Ectodermal cell (in vitro differentiated cells): ENCODE data around the gene RPAP2.

Source experiments
- H3K27ac ChIP-seq: 2 replicates; pipeline ENCODE4 v1.7.0; 2013; ENCODE audit warnings: mild to moderate bottlenecking, low read depth, low read length; ENCODE audit not compliant: insufficient read depth, poor library complexity, severe bottlenecking
- H3K27me3 ChIP-seq: 2 replicates; pipeline ENCODE4 v1.7.0; 2013; ENCODE audit warnings: mild to moderate bottlenecking, low read length; ENCODE audit not compliant: insufficient read depth, control insufficient read depth, poor library complexity, severe bottlenecking
- H3K36me3 ChIP-seq: one replicate; pipeline ENCODE4 v1.7.0; 2013; ENCODE audit warnings: low read length; ENCODE audit not compliant: control insufficient read depth, insufficient read depth
- H3K4me1 ChIP-seq: one replicate; pipeline ENCODE4 v1.7.0; 2013; ENCODE audit warnings: low read length; ENCODE audit not compliant: control insufficient read depth, insufficient read depth
- H3K4me3 ChIP-seq: 2 replicates; pipeline ENCODE4 v1.7.0; 2013; ENCODE audit warnings: low read depth, low read length, control low read depth; ENCODE audit not compliant: insufficient read depth
- H3K9me3 ChIP-seq: 2 replicates; pipeline ENCODE4 v1.7.0; 2013; ENCODE audit warnings: mild to moderate bottlenecking, low read length, moderate library complexity; ENCODE audit not compliant: control insufficient read depth
- WGBS, 2 experiments: methylation state at CpG; one replicate each; pipeline ENCODE4 v1.1.7; 2013; ENCODE audit warnings: missing lambda C conversion rate in 2 of 2; 5-methylcytosine and 5-hydroxymethylcytosine counted together

The RPAP2 gene

DNA sequence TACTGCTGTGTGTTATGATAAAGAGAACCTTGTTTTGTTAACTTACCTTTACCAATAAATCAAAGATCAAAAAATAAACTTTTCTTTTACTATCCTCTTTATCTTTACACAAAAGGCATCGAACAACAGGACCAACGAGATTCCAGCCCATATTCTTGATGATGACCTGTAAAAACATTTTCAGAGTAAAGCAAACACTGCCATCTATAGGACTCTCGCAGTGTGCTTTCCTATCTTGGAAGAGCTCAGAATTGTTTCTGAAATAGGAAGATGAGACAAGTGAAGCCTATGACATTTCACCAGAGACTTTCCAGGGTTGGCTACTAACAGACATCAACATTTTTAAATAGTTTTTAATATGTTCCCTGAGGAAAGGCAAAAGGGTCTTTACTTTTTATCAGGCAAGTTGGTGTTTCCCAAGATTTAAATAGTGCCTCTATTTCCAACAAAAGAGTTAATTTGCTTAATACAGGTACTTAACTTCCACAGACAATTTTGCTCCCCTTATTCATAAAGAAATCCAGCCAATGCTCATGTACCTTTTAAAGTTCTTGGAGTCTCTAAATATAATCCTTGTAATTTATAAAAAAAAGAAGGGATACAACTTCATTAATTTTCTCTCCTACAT is 7.4 kb upstream of the RPAP2 start:
- 82 to 92% methylated on average over 3 of the region's 3 CpGs for WGBS, 2 experiments
- Histone ChIP-seq H3K4me3 (no peak overlapping the region), H3K36me3 (peaks cover 19% of the 10 kb centered on the region), H3K4me1 (no peaks in the 10 kb centered on the region), H3K9me3 (no peaks in the 10 kb centered on the region), H3K27me3 (no peaks in the 10 kb centered on the region), H3K27ac (no peak overlapping the region)

DNA sequence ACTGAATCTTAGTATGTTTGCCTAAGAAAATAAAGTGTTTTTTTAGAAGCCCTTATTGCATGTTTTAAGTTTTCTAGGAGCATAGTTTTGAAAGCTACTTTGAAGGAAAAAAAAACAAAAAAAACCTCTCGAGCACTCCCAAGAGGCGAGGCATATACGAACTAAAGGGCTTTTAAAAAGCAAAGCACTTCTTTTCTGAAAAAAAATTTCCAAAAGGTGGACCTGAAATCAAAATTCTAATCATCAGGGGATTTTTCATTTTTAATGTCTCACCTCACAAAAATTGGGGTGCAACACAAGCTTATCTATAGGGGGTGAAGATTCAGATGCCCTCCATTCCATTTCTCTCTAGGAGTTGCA is 666 bp upstream of the RPAP2 start:
- WGBS, 2 experiments = 5 to 21% methylated on average over 3 of the region's 3 CpGs
- H3K9me3 ChIP-seq = no peaks in the 10 kb centered on the region
- peak overlapping the region; percentile 89 for H3K4me3 ChIP-seq
- peaks cover 12% of the 10 kb centered on the region for H3K36me3 ChIP-seq
- no peaks in the 10 kb centered on the region for H3K27me3 ChIP-seq
- H3K4me1 ChIP-seq = peaks cover 4% of the 10 kb centered on the region
- peak overlapping the region; percentile 87 for H3K27ac ChIP-seq

DNA sequence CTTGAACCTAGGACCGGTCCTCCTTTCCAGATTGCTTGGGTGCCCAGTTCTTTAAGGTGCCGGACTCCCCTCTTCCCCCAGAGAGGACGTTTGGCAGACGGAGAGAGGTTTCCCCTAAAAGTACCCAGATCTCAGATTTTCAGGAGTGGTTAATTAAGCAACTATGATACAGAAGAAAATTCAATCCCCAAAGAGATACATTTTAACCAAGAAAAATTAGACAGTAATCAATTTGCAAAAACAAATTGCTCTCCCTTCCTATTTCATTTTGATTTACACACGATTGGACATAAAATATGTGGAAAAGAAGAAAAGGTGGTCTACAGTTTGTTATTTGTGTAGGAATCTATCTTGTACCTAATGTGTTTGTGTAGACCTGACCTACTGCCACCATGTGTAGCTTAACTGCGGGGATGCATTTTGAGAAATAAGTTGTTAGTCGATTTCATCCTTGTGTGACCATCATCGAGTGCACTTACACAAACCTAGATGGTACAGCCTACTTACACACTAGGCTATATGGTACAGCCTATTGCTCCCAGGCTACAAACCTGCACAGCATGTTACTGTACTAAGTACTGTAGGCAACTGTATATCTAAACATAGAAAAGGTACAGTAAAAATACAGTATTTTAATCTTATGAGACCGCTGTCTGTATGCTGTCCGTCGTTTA is 755 bp downstream of the RPAP2 start:
- WGBS, 2 experiments = 46 to 48% methylated on average over 11 of the region's 11 CpGs
- Histone ChIP-seq H3K27me3 (no peaks in the 10 kb centered on the region), H3K36me3 (peaks cover 13% of the 10 kb centered on the region), H3K9me3 (no peaks in the 10 kb centered on the region), H3K27ac (no peak overlapping the region), H3K4me3 (peak overlapping the region; percentile 89), H3K4me1 (peaks cover 4% of the 10 kb centered on the region)

DNA sequence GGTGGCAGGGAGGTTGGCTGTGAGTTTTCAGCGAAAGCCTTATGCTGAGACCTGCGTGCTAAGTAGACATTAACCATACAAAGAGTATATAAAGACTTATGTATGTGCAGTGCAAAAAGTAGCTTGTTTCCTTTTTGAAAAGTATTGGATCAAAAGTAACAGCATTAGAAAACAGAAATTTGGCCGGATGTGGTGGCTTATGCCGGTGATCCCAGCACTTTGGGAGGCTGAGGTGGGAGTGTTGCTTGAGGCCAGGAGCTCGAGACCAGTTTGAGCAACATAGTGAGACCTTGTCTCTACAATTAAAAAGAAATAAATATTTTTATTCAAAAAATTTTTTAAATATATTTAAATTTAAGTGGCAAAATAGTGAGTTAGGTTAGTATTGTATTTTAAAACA is 2.2 kb downstream of the RPAP2 start:
- no peaks in the 10 kb centered on the region for H3K9me3 ChIP-seq
- peaks cover 15% of the 10 kb centered on the region for H3K36me3 ChIP-seq
- peaks cover 4% of the 10 kb centered on the region for H3K4me1 ChIP-seq
- no peak overlapping the region for H3K4me3 ChIP-seq
- 90 to 93% methylated on average over 4 to 5 of the region's 5 CpGs for WGBS, 2 experiments
- no peaks in the 10 kb centered on the region for H3K27me3 ChIP-seq
- H3K27ac ChIP-seq = no peak overlapping the region

DNA sequence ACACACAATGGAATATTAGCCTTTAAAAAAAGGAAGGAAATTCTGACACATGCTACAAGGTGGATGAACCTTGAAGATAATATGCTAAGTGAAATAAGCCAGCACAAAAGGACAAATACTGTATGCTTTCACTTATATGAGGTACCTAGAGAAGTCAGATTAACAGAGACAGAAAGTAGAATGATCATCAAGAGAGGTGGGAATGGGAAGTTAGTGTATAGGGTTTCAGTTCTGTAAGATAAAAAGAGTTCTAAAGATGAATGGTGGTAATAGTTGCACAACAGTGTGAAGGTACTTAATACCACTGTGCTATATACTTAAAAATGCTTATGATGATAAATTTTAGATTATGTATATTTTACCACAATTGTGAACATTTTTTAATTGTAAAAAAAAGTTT is 7.2 kb downstream of the RPAP2 start:
- Histone ChIP-seq H3K4me1 (no peaks in the 10 kb centered on the region), H3K27me3 (no peaks in the 10 kb centered on the region), H3K4me3 (no peak overlapping the region), H3K27ac (no peak overlapping the region), H3K9me3 (no peaks in the 10 kb centered on the region), H3K36me3 (peaks cover 7% of the 10 kb centered on the region)

DNA sequence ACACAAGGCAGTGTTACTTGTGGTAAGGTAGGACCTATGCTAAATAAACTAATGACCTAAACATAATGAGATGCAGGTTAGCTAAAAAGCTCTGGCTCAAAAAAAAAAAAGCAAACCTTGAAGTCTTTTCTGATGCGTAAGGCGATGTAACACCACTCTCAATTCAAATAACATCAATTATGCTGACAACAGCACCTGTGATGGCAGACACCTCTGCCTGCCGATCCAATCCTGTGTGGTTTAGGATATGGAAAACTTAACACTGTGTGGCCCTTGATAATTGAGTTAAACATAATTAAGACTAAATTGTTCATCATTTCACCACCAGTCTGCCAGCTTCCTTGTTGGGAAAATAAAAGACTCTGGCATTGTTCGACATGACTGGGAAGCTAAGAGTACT is 9.1 kb downstream of the RPAP2 start:
- no peaks in the 10 kb centered on the region for H3K4me1 ChIP-seq
- 89 to 91% methylated on average over 3 to 4 of the region's 4 CpGs for WGBS, 2 experiments
- H3K36me3 ChIP-seq = peaks cover 7% of the 10 kb centered on the region
- H3K27ac ChIP-seq = no peak overlapping the region
- H3K27me3 ChIP-seq = no peaks in the 10 kb centered on the region
- H3K9me3 ChIP-seq = no peaks in the 10 kb centered on the region
- no peak overlapping the region for H3K4me3 ChIP-seq

DNA sequence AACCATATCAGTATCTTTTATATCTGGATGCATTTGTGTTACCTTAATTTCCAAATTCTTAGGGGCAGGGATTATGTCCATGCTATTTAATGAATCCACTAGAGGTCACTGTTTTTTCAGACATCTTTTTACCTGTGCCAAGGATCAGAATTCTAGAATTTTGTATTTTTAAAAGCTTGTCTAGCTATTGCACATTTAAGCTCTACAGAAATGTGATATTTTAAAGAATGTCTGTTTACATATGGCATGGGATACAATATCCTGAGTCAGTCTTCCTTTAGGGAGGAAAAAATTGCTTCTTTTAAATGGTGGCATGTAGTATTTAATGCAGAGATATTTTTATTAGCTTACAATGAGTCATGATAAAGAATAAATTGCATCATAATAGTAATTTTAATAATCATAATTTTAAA is 11.3 kb downstream of the RPAP2 start:
- Histone ChIP-seq H3K36me3 (peaks cover 4% of the 10 kb centered on the region), H3K27ac (no peak overlapping the region), H3K4me3 (no peak overlapping the region), H3K9me3 (no peaks in the 10 kb centered on the region), H3K4me1 (no peaks in the 10 kb centered on the region), H3K27me3 (no peaks in the 10 kb centered on the region)

DNA sequence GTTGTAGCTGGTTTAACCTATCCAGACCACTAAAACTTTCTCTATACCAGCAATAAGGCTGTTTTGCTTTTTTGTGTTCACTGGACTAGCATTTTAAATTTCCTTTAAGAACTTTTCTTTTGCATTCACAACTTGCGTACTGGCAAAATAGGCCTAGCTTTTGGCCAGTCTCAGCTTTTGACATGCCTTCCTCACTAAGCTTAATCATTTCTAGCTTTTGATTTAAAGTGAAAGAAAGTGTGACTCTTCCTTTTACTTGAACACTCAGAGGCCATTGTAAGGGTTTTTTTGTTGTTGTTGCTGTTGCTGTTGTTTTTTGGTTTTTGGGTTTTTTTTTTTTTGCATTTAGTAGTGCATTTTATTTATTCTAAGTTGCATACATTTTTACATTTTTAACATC is 15.2 kb downstream of the RPAP2 start:
- Histone ChIP-seq H3K27me3 (no peaks in the 10 kb centered on the region), H3K36me3 (no peaks in the 10 kb centered on the region), H3K4me1 (no peaks in the 10 kb centered on the region), H3K4me3 (no peak overlapping the region), H3K9me3 (no peaks in the 10 kb centered on the region), H3K27ac (no peak overlapping the region)
- 96 to 100% methylated on average over 1 of the region's 1 CpG for WGBS, 2 experiments

DNA sequence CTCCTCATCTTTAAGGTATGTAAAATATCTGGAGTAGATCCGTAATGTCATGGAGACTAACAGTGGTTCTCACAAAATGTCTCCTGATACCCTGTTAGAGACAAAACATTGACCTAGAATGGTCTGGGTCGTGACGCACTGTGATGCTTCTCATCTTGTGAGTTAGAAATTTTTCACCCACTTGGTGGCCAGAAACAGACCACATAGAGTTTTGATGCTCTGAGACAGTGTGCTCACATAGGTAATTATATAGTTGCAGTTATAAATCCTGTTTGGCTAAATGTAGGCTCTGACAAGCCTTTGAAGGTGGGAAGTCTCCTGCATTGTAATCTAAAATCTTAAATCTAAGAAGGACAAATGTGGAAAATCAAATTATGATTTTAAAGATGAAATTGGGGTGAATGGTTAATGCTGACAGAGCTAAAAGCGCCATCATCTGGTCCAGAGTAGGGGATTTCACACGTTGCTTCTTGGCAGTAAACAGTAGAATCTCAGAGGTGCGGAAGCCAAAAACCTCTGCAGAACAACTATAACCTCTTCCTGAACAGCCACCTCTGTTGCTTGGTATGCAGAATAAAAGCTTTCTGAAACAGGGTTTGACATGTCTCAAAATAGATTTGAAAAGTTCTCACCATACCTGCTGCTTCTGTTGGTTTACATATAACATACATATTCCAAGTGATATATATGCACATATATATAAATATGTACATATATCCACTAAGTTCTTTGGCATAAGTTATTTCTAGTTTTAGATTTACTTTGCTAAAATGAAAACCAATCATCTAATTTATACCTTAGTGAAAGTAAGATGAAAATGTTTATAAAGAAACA is 17.1 kb downstream of the RPAP2 start:
- Histone ChIP-seq H3K27ac (no peak overlapping the region), H3K4me3 (no peak overlapping the region), H3K4me1 (no peaks in the 10 kb centered on the region), H3K9me3 (no peaks in the 10 kb centered on the region), H3K36me3 (no peaks in the 10 kb centered on the region), H3K27me3 (no peaks in the 10 kb centered on the region)
- WGBS, 2 experiments = 90 to 93% methylated on average over 6 of the region's 6 CpGs

DNA sequence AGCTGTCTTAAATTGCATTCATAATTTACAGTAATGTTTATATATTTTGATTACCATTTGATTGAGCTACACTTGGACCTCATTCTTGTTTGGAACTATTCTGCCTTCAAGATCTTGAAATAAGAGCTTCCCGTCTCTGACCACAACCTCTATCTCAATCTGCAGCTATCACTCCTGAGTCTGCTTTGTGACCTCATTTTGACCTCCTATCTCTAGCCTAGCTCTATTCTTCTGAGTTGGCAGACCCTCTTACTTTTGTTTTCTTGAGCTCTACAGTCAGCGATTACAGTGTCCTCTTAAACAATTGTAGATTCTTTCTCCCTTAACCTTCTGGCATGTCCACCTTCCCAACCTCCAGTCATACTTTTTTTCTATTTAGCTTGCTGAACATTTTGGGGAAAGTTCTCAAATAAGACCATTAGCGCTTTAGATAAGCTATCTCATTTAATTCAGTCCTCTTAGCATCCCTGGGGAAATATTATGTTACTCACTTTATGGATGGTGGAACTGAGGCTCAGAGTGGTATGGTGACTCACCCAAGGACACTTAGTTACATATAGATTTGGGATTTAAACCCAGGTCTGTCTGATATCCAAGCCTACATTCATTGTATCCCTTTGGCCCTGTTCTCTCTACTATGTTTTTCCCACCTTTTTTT is 19.1 kb downstream of the RPAP2 start:
- no peak overlapping the region for H3K4me3 ChIP-seq
- no peak overlapping the region for H3K27ac ChIP-seq
- no peaks in the 10 kb centered on the region for H3K36me3 ChIP-seq
- H3K4me1 ChIP-seq = no peaks in the 10 kb centered on the region
- 92 to 94% methylated on average over 3 of the region's 3 CpGs for WGBS, 2 experiments
- H3K9me3 ChIP-seq = no peaks in the 10 kb centered on the region
- H3K27me3 ChIP-seq = no peaks in the 10 kb centered on the region
